Cortex of kidney (tissue), 1 donor: ENCODE measurements around the gene SMARCA5.

Source experiments
- DNase-seq: peaks from one replicate; lab custom pipeline; 2025; lab: John Stamatoyannopoulos, UW

The SMARCA5 gene

DNA sequence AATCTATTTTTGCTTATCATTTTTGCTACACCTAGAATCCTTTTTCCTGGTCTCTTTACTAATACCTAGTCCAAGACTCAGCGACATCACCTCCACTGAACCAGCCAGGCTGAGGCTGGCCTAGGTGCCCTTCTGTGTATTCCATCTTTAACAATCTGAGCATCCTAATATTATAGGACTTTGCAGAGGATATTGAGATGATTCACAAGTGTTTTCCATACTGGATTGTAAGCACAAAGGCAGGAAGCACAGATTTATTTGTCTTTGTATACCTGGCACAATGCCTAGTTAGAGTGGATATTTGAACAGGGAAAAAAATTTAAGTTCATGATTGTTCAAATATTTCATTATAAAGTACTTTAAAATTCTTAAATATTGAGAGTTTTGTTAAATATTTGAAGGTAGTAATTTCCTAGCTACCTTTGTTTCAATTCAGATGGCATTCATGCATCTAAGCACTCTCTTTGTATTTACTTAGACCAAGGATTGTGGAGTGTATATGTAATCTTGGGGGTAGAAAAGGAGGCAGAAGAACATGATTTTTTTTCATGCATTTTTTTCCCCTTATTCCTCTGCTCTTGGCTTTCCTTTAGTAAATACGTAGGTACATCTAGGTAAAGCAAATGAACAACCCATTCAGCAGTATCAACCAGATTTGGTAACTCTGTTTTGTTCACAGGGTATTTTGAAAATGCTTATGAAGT, 18.4 kb downstream of the SMARCA5 start:
- no peak for DNase-seq

GRCh38 chr4:143538979-143539669, 25.6 kb downstream of the SMARCA5 start:
- DNase-seq = no peak

DNA sequence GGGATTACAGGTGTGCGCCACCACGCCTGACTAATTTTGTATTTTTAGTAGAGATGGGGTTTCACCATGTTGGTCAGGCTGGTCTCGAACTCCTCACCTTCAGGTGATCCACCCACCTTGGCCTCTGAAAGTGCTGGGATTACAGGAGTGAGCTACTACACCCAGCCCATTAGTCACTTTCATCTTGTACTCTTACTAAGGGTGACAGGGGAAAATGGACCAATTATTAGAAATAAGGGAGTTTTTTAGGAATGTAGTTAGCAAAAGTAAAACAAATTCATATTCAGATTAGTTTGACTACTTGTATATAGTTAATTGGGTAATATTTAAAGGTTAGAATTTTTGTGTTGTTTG, 26.1 kb downstream of the SMARCA5 start:
- DNase-seq = no peak

DNA sequence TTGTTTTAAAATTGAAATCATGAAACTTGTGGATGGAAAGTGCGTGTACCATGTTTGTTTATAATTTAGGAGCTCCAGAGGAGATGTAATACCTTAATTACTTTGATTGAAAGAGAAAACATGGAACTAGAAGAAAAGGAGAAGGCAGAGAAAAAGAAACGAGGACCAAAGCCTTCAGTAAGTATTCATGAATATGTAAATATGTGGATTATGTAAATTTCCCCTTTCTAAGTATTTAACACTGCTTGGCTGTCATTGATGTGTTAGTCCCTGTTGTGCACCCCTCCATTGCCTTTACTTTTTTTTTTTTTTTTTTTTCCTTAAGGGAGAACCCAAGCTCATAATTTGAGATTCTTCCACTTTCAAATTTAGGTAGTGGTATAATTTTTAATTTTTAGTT, 36.4 kb downstream of the SMARCA5 start:
- DNase-seq = no peak

DNA sequence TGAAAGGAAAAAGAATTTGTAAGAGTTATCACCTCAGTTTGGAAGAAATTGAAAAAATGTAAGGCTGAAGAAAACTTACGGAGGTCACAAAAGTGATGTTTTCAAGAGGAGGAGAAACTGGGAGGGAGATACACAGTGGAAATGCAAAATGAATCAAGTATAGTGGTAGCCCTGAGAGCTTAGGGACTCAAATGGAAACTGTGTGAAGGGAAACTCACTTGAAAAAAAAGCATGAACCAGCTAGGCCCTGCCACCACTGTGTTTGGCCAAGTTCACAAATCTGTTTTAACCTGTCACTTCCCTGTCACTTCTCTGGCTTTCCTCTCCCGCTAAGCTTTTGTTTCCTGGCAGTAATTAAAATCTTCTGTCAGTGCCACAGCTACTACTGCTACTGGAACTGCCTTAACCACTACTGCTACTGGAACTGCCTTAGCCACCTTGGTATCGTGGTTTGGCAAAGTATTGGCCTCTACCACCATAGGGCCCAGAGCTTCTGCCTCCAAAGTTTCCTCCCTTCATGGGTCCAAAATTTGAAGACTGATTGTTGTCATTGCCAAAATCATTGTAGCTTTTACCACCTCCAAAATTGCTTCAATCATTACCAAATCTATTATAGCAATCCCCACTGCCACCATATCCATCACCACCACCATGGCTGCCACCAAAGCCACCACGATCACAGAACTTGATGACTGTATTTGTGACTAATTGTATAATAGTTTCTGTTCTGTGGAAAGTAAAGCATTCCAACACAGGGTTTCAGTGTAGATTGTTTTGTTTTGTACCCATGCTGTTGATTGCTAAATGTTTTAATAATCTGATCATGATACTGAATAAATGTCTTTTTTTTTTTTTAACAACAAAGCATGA, 41.5 kb downstream of the SMARCA5 start:
- no peak for DNase-seq

GRCh38 chr4:143555676-143556075, 42.2 kb downstream of the SMARCA5 start:
- no peak for DNase-seq

DNA sequence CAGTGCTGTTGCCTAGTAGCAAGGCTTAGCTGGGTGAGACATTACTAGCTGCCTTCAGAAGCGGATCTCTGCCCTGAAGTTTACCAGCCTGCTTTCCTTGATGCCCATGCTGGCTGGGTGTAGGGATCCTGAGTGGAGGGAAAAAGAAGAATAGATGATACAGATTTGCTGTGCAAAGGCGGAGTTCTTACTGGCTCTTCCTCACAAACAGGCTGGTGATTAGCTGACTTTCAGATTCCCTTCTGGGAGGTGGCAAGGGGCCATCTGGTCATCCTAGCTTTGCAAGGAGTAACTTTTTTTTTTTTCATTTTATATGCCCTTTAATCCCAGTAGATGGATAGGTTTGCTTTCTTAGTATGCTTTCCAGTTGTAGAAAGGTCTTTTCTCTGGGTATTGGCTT, 44.8 kb downstream of the SMARCA5 start:
- DNase-seq = no peak

- DNase-seq = no peak
Observed at GRCh38 chr4:143558823-143559756, 45.6 kb downstream of the SMARCA5 start.

DNA sequence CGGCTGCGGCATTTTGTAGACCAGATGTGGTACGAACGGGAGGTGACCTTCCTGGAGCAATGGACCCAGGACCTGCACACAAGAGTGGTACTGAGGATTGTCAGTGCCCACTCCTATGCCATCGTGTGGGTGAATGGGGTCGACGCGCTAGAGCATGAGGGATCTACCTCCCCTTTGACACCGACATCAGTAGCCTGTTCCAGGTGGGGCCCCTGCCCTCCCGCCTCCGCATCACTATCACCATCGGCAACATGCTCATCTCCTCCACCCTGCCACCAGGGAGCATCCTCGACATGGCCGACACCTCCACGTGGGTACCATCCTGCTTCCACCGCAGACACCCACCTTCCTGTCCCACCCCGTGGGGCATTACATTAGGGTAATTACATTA, 46.2 kb downstream of the SMARCA5 start:
- no peak for DNase-seq

- no peak for DNase-seq
Observed at GRCh38 chr4:143564472-143564871, 51.0 kb downstream of the SMARCA5 start.

DNA sequence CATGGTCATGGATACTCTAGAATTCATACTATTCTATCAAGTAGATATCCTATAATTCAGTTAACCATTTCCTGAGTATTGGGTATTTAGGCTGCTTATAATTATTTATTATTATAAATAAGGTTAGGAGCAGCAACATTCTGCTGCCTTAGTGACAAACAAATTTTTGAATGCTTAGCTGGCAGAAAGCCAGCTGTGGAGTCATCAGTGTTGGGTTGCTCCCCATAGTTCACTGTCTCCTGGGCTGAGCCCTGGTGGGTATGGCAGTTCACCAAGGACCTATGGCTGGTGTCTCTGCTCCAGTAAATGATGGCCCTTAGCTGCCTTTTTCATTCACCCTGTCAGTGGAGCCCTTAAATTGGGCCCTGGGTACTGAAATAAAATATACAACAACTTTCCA, 61.8 kb downstream of the SMARCA5 start:
- DNase-seq = no peak

DNA sequence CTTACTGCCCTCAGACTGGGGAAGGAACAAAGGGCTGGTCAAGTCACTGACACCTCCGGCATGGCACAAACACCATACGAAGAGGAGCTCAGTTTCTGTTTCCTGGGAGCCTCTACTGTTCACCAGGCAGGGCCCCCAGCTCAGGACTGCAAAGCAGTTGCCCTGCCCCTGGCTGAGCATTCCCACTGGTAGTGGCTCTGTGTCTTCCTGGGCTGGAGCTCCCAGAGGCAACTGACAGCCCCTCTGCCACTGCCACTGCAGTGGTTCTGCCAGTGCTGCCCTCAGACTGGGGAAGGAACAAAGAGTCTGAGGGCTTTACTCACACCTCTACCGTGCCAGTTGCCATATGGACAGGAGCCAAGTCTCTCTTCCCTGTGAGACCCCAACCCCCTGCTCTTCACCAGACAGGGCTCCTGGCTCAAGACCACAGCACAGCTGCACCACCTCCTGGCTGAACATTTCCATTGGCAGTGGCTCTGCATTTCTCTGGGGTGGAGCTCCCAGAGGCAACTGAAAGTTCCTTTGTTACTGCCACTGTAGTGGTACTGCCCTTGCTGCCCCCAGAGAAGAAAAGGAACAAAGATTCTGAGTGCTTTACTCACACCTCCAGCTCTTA, 67.9 kb downstream of the SMARCA5 start:
- no peak for DNase-seq

- no peak for DNase-seq
Observed at GRCh38 chr4:143585548-143585947, 72.0 kb downstream of the SMARCA5 start.

DNA sequence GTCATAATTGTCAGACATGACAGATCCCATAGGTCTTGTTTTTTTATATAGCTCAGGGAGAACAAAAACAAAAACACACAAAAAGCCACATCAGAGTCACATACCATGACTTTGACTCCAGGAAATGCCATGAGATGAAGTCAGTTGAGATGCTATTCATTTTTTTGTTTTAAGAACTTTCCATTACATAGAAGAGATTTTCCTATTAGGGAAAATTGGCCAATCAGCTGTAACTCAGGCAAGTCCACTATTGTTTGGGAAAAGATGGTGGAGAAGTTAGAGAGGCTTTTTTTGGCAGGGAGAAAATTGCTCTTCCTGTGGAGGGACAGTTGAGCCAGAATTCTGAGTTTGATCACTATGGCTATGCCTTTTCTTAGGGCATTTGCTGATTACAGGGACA, 72.6 kb downstream of the SMARCA5 start:
- no peak for DNase-seq

DNA sequence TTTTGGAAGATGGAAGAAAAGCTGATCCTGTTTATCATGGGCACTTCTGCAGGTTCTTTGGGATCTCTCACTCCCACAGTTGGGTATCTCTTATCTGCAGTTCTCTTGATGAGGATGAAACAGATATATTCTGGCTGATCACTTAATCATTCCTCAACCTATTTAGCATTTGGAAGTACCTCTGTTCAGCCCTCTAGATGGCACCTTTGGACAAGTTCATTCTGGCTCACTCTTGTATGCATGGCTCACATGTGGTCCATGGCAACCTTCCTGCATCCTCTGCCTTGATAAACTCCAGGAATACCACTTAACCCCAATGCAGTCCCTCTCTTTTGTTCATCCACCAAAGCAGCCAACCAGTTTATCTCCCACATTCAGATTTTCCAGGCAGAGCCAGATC, 74.2 kb downstream of the SMARCA5 start:
- no peak for DNase-seq

DNA sequence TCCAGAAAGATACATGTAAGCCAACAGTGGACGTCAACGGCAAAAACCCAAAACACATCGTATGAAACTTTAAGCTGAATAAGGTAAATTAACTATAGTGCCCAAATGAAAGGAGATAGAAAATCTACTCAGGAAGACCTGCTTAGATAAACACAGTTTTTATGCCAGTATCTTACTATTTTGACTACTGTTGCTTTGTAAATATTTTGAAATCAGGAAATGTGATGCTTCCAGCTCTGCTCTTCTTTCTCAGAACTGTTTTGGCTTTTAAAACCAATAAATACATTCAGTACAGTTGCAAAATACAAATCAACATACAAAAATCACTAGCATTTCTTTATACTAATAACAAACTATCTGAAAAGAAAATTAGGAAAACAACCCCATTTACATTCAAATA, 83.8 kb downstream of the SMARCA5 start:
- DNase-seq = no peak

GRCh38 chr4:143598816-143599215, 85.3 kb downstream of the SMARCA5 start:
- DNase-seq = no peak

GRCh38 chr4:143599827-143600226, 86.3 kb downstream of the SMARCA5 start:
- DNase-seq = no peak

- DNase-seq = no peak
Observed at GRCh38 chr4:143606480-143606879, 93.0 kb downstream of the SMARCA5 start.
